ENCODE measurements around the gene NEB. TPM values are rescaled to one million over a fixed set of nuclear protein-coding genes. Genes with fewer than 3 reads are reported as not detected.
"Not testable (repeated sequence)": the region's sequence is repeated elsewhere in the genome, so short reads cannot be mapped to it uniquely, and the experiment has no call there.

Gene NEB
- total RNA-seq, 3 donors from 2014 or later (not counting 1 experiment from before 2014, with no cell fraction given), result 5.0 to 5.7 (median 5.4) TPM

DNA sequence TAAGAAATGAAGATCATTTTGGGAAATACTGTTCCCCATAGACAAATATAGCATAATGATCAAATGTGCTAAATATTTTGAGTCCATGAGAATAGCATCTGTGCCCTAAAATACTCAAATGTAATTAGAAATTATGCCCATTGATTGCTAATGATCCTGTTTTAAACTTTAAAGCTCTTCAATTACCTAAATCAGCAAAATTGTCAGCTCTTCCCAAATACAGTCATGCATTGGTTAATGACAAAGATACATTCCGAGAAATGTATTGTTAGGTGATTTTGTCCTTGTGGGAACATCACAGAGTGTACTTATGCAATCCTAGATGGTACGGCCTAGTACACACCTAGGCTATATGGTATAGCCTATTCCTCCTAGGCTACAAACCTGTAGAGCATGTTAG lies 89.7 kb downstream of the NEB start:
- no peaks in the 10 kb centered on the region for H3K27me3 ChIP-seq (ENCODE audit: control insufficient read depth, insufficient read depth, low read length)
- intact Hi-C loops (cut with micrococcal nuclease), result no loop called here
- TF ChIP-seq, protein P1, sequence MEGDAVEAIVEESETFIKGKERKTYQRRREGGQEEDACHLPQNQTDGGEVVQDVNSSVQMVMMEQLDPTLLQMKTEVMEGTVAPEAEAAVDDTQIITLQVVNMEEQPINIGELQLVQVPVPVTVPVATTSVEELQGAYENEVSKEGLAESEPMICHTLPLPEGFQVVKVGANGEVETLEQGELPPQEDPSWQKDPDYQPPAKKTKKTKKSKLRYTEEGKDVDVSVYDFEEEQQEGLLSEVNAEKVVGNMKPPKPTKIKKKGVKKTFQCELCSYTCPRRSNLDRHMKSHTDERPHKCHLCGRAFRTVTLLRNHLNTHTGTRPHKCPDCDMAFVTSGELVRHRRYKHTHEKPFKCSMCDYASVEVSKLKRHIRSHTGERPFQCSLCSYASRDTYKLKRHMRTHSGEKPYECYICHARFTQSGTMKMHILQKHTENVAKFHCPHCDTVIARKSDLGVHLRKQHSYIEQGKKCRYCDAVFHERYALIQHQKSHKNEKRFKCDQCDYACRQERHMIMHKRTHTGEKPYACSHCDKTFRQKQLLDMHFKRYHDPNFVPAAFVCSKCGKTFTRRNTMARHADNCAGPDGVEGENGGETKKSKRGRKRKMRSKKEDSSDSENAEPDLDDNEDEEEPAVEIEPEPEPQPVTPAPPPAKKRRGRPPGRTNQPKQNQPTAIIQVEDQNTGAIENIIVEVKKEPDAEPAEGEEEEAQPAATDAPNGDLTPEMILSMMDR (IDR thresholded peaks at IDR 0.05), result no peak
- WGBS (ENCODE audit: insufficient coverage), result 100% methylated on average over 2 of the region's 2 CpGs
- no peaks in the 10 kb centered on the region for H3K9me3 ChIP-seq (ENCODE audit: control insufficient read depth, insufficient read depth, low read length)
- no peak for DNase-seq
- Mint-ChIP-seq H3K27ac (no peak overlapping the region), H3K4me1 (peaks cover 9% of the 10 kb centered on the region in 2 donors), H3K9me3 (peaks cover 0 to 2% of the 10 kb centered on the region in 2 donors), H3K27me3 (ENCODE audit: low read depth in 2 of 2) (no peaks in the 10 kb centered on the region), H3K36me3 (no peaks in the 10 kb centered on the region), H3K4me3 (no peak overlapping the region)
- no peaks in the 10 kb centered on the region for H3K36me3 ChIP-seq (ENCODE audit: control insufficient read depth, insufficient read depth, low read length)
- no peak overlapping the region for H3K4me3 ChIP-seq (ENCODE audit: low read length)
- no peak for ATAC-seq
- H3K27ac ChIP-seq (ENCODE audit: low read length), result no peak overlapping the region
- peaks cover 8% of the 10 kb centered on the region for H3K4me1 ChIP-seq (ENCODE audit: control insufficient read depth, insufficient read depth, low read length)

GRCh38 chr2:151641895-151642294 lies 92.4 kb downstream of the NEB start:
- H3K27ac Mint-ChIP-seq; H3K27ac ChIP-seq (ENCODE audit: low read length); H3K27me3 Mint-ChIP-seq (ENCODE audit: low read depth in 2 of 2); H3K36me3 ChIP-seq (ENCODE audit: control insufficient read depth, insufficient read depth, low read length); H3K4me3 ChIP-seq (ENCODE audit: low read length); ATAC-seq; H3K9me3 Mint-ChIP-seq; DNase-seq; H3K27me3 ChIP-seq (ENCODE audit: control insufficient read depth, insufficient read depth, low read length); intact Hi-C loops (cut with micrococcal nuclease); H3K9me3 ChIP-seq (ENCODE audit: control insufficient read depth, insufficient read depth, low read length); H3K36me3 Mint-ChIP-seq; H3K4me3 Mint-ChIP-seq: not testable (repeated sequence)
- H3K4me1 Mint-ChIP-seq, result peaks cover 34 to 35% of the 10 kb centered on the region in 2 donors
- peaks cover 23% of the 10 kb centered on the region for H3K4me1 ChIP-seq (ENCODE audit: control insufficient read depth, insufficient read depth, low read length)
- WGBS (ENCODE audit: insufficient coverage), result 100% methylated on average over 1 of the region's 2 CpGs

DNA sequence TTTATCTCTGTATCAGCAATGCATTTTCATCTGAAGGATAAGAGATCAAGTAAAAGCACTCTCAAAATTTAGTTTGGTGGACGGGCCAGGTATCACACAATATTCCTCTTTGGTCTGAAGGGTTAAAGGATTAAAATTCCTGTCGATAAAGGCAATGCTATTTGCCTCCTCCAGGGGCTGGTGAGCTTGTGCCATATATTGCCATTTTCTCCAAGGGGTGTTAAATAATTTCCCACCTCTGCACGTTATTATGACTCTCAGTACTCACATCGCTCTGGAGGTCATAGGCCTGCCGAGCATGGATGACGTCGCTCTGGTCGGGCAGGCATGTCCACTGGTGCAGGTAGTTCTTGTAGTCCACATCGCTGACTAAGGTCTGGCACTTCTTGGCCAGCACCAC lies 94.2 kb downstream of the NEB start:
- Mint-ChIP-seq H3K4me1 (peaks cover 44% of the 10 kb centered on the region in 2 donors), H3K36me3 (no peaks in the 10 kb centered on the region), H3K9me3 (peaks cover 0 to 2% of the 10 kb centered on the region in 2 donors), H3K4me3 (no peak overlapping the region), H3K27me3 (ENCODE audit: low read depth in 2 of 2) (no peaks in the 10 kb centered on the region), H3K27ac (peak overlapping the region; percentile 92 to 93)
- no peak for DNase-seq
- H3K27ac ChIP-seq (ENCODE audit: low read length), result peak overlapping the region; percentile 34
- TF ChIP-seq, protein P1 (IDR thresholded peaks at IDR 0.05), result no peak
- 98% methylated on average over 9 of the region's 9 CpGs for WGBS (ENCODE audit: insufficient coverage)
- no peaks in the 10 kb centered on the region for H3K36me3 ChIP-seq (ENCODE audit: control insufficient read depth, insufficient read depth, low read length)
- ATAC-seq, result no peak
- intact Hi-C loops (cut with micrococcal nuclease), result no loop called here
- H3K9me3 ChIP-seq (ENCODE audit: control insufficient read depth, insufficient read depth, low read length), result peaks cover 4% of the 10 kb centered on the region
- H3K27me3 ChIP-seq (ENCODE audit: control insufficient read depth, insufficient read depth, low read length), result no peaks in the 10 kb centered on the region
- H3K4me3 ChIP-seq (ENCODE audit: low read length), result no peak overlapping the region
- H3K4me1 ChIP-seq (ENCODE audit: control insufficient read depth, insufficient read depth, low read length), result peaks cover 33% of the 10 kb centered on the region

DNA sequence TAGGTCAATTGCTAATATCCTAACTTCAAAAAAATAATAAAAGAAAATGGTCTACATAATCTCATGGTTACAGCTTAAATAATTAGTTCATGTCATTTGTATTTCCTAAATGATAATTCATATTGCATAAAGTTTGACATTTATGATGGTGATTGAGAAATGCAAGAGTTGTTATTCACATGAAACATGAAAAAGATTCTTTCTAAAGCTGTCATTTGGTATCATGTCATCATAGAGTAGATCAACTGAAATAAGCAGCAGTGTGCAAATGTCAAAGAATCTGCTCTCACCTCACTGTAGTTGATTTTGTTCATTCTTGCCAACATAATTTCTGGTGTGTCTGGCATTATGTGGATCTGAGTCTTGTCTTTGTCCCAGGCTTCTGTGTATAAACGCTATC lies 95.3 kb downstream of the NEB start:
- no peaks in the 10 kb centered on the region for H3K36me3 ChIP-seq (ENCODE audit: control insufficient read depth, insufficient read depth, low read length)
- H3K4me3 ChIP-seq (ENCODE audit: low read length), result no peak overlapping the region
- Mint-ChIP-seq H3K9me3 (peaks cover 0 to 2% of the 10 kb centered on the region in 2 donors), H3K27ac (peak overlapping the region; percentile 92 to 93), H3K36me3 (no peaks in the 10 kb centered on the region), H3K4me1 (peaks cover 46 to 47% of the 10 kb centered on the region in 2 donors), H3K4me3 (peak overlapping the region; percentile 83), H3K27me3 (ENCODE audit: low read depth in 2 of 2) (no peaks in the 10 kb centered on the region)
- no peaks in the 10 kb centered on the region for H3K27me3 ChIP-seq (ENCODE audit: control insufficient read depth, insufficient read depth, low read length)
- intact Hi-C loops (cut with micrococcal nuclease), result loop anchor here (5.0 kb wide), 1 partner anchor 188 kb away; the partner anchor contains the start of gene ARL5A
- WGBS (ENCODE audit: insufficient coverage), result no CpG with 5 or more reads among the region's 1 CpG
- no peak for ATAC-seq
- peaks cover 33% of the 10 kb centered on the region for H3K4me1 ChIP-seq (ENCODE audit: control insufficient read depth, insufficient read depth, low read length)
- peaks cover 4% of the 10 kb centered on the region for H3K9me3 ChIP-seq (ENCODE audit: control insufficient read depth, insufficient read depth, low read length)
- H3K27ac ChIP-seq (ENCODE audit: low read length), result peak overlapping the region; percentile 84
- no peak for DNase-seq
- TF ChIP-seq, protein P1 (IDR thresholded peaks at IDR 0.05), result no peak
